Myometrial cell (primary cell): Measurements from ENCODE around the gene ACSBG1. TPM values are rescaled to one million over a fixed set of nuclear protein-coding genes. Genes with fewer than 3 reads are reported as not detected.

Experiments used
- total RNA-seq: library from RNA; depleted of rRNA; stranded (reverse); fragments of >200 nt; gene quantifications from 2 replicates; pipeline ENCODE4 v1.2.3, GENCODE V29; 2015

The ACSBG1 gene
- 0.58 TPM in 1 of 2 replicates, not detected in the other for total RNA-seq

GRCh38 chr15:78234515-78235040, at the start of gene ACSBG1:
ACSBG1 (minus strand) TSS chr15:78234565; CDS start chr15:78234501, 64 bp downstream.

GRCh38 chr15:78264304-78265136, 30.2 kb upstream of the ACSBG1 start, which contains the start of gene DNAJA4:
DNAJA4 (plus strand) TSS chr15:78264562; CDS start chr15:78264764, 202 bp downstream.

GRCh38 chr15:78149068-78149804, 85.1 kb downstream of the ACSBG1 start, which contains the start of gene IDH3A:
IDH3A (plus strand) TSS chr15:78149362; CDS start chr15:78149404, 42 bp downstream.

GRCh38 chr15:78131295-78132061, 102.9 kb downstream of the ACSBG1 start, which contains the start of gene CIB2:
CIB2 (minus strand) TSS chr15:78131445; CDS start chr15:78131215, 230 bp downstream.

Other genes starting within 250 kb of the ACSBG1 start
- gene TBC1D2B, start 156.9 kb downstream of the ACSBG1 start, total RNA-seq = 20.6 and 21.6 TPM in 2 replicates
- gene SH2D7, start 142.0 kb downstream of the ACSBG1 start, total RNA-seq = not detected in 2 replicates
- gene CIB2, start 103.1 kb downstream of the ACSBG1 start, total RNA-seq = 2.8 and 12.1 TPM in 2 replicates
- 34.6 and 49.9 TPM in 2 replicates for gene IDH3A, start 85.2 kb downstream of the ACSBG1 start, total RNA-seq
- gene DNAJA4, start 30.0 kb upstream of the ACSBG1 start, total RNA-seq = 2.9 and 4.1 TPM in 2 replicates
- 103 and 111 TPM in 2 replicates for gene SKIC8, start 65.0 kb upstream of the ACSBG1 start, total RNA-seq
- gene CRABP1, start 105.8 kb upstream of the ACSBG1 start, total RNA-seq = not detected in 2 replicates
- gene IREB2, start 203.7 kb upstream of the ACSBG1 start, total RNA-seq = 8.6 and 16.1 TPM in 2 replicates